ENCODE data around the gene YWHAG. TPM values are rescaled to one million over a fixed set of nuclear protein-coding genes. Genes with fewer than 3 reads are reported as not detected.
"Not testable (repeated sequence)": the region's sequence is repeated elsewhere in the genome, so short reads cannot be mapped to it uniquely, and the experiment has no call there.

Gene YWHAG
- polyA plus RNA-seq, 3 donors: 6.9 to 12.2 (median 9.3) TPM

GRCh38 chr7:76337147-76337546, 21.6 kb downstream of the YWHAG start:
- Mint-ChIP-seq H3K4me1 (peaks cover 60% of the 10 kb centered on the region), H3K36me3 (peaks cover 17 to 56% of the 10 kb centered on the region in 2 donors), H3K4me3 (no peak overlapping the region), H3K27me3 (ENCODE audit: low read depth in 3 of 3) (no peaks in the 10 kb centered on the region), H3K9me3 (no peaks in the 10 kb centered on the region), H3K27ac (peak overlapping the region in 5 of 7 donors; percentile 38 to 85 (median 50))
- H3K4me3 ChIP-seq (replicated peaks in 1 of 3; ENCODE audit: low read depth in 2 of 3, low read length in 3 of 3): no peak overlapping the region
- H3K4me2 ChIP-seq (replicated peaks; ENCODE audit: extremely low read depth, low read length, poor library complexity, severe bottlenecking): no peak overlapping the region
- no peaks in the 10 kb centered on the region for H3K27me3 ChIP-seq (ENCODE audit: control insufficient read depth in 2 of 2, insufficient read depth in 2 of 2, low read length in 2 of 2)
- H3K9ac ChIP-seq (ENCODE audit: insufficient read depth, low read length, poor library complexity, severe bottlenecking): no peak overlapping the region
- H3K36me3 ChIP-seq (replicated peaks in 1 of 2; ENCODE audit: control insufficient read depth in 1 of 2, insufficient read depth in 2 of 2, low read length in 2 of 2): peaks cover 3 to 51% of the 10 kb centered on the region in 2 donors
- H3K79me2 ChIP-seq (ENCODE audit: insufficient read depth, low read length): peaks cover 100% of the 10 kb centered on the region
- no peak overlapping the region for H2AFZ ChIP-seq (ENCODE audit: insufficient read depth, low read depth, low read length, poor library complexity, severe bottlenecking)
- no peak for DNase-seq
- peaks cover 100% of the 10 kb centered on the region for H4K20me1 ChIP-seq (ENCODE audit: insufficient read depth, low read length)
- WGBS (ENCODE audit: insufficient coverage): 100% methylated on average over 2 of the region's 6 CpGs
- no peaks in the 10 kb centered on the region for H3K9me3 ChIP-seq (replicated peaks in 1 of 2; ENCODE audit: control insufficient read depth in 1 of 2, insufficient read depth in 1 of 2, low read length in 2 of 2)
- no peak overlapping the region for H3K27ac ChIP-seq (ENCODE audit: low read depth in 1 of 2, low read length in 2 of 2)
- intact Hi-C loops (cut with micrococcal nuclease): no loop called here
- H3K4me1 ChIP-seq (ENCODE audit: control insufficient read depth in 1 of 2, insufficient read depth in 2 of 2, low read length in 2 of 2): peaks cover 26 to 32% of the 10 kb centered on the region in 2 donors
- TF ChIP-seq, protein P1, sequence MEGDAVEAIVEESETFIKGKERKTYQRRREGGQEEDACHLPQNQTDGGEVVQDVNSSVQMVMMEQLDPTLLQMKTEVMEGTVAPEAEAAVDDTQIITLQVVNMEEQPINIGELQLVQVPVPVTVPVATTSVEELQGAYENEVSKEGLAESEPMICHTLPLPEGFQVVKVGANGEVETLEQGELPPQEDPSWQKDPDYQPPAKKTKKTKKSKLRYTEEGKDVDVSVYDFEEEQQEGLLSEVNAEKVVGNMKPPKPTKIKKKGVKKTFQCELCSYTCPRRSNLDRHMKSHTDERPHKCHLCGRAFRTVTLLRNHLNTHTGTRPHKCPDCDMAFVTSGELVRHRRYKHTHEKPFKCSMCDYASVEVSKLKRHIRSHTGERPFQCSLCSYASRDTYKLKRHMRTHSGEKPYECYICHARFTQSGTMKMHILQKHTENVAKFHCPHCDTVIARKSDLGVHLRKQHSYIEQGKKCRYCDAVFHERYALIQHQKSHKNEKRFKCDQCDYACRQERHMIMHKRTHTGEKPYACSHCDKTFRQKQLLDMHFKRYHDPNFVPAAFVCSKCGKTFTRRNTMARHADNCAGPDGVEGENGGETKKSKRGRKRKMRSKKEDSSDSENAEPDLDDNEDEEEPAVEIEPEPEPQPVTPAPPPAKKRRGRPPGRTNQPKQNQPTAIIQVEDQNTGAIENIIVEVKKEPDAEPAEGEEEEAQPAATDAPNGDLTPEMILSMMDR (IDR thresholded peaks at IDR 0.05): no peak

- DNase-seq: no peak
- H3K4me1 ChIP-seq (ENCODE audit: control insufficient read depth in 1 of 2, insufficient read depth in 2 of 2, low read length in 2 of 2): peaks cover 29 to 34% of the 10 kb centered on the region in 2 donors
- H3K9ac ChIP-seq (ENCODE audit: insufficient read depth, low read length, poor library complexity, severe bottlenecking): no peak overlapping the region
- Mint-ChIP-seq H3K27ac (peak overlapping the region in 5 of 7 donors; percentile 19 to 65 (median 37)), H3K4me1 (peaks cover 61% of the 10 kb centered on the region), H3K4me3 (no peak overlapping the region), H3K36me3 (peaks cover 16 to 56% of the 10 kb centered on the region in 2 donors), H3K27me3 (ENCODE audit: low read depth in 3 of 3) (no peaks in the 10 kb centered on the region), H3K9me3 (no peaks in the 10 kb centered on the region)
- peaks cover 100% of the 10 kb centered on the region for H4K20me1 ChIP-seq (ENCODE audit: insufficient read depth, low read length)
- H3K79me2 ChIP-seq (ENCODE audit: insufficient read depth, low read length): peaks cover 100% of the 10 kb centered on the region
- TF ChIP-seq, protein P1 (IDR thresholded peaks at IDR 0.05): no peak
- no peak overlapping the region for H3K4me2 ChIP-seq (replicated peaks; ENCODE audit: extremely low read depth, low read length, poor library complexity, severe bottlenecking)
- intact Hi-C loops (cut with micrococcal nuclease): no loop called here
- H3K27me3 ChIP-seq (ENCODE audit: control insufficient read depth in 2 of 2, insufficient read depth in 2 of 2, low read length in 2 of 2): no peaks in the 10 kb centered on the region
- peaks cover 2 to 45% of the 10 kb centered on the region in 2 donors for H3K36me3 ChIP-seq (replicated peaks in 1 of 2; ENCODE audit: control insufficient read depth in 1 of 2, insufficient read depth in 2 of 2, low read length in 2 of 2)
- H3K9me3 ChIP-seq (replicated peaks in 1 of 2; ENCODE audit: control insufficient read depth in 1 of 2, insufficient read depth in 1 of 2, low read length in 2 of 2): no peaks in the 10 kb centered on the region
- peak overlapping the region in 1 of 2 donors; percentile 40 for H3K27ac ChIP-seq (ENCODE audit: low read depth in 1 of 2, low read length in 2 of 2)
- H2AFZ ChIP-seq (ENCODE audit: insufficient read depth, low read depth, low read length, poor library complexity, severe bottlenecking): no peak overlapping the region
- no peak overlapping the region for H3K4me3 ChIP-seq (replicated peaks in 1 of 3; ENCODE audit: low read depth in 2 of 3, low read length in 3 of 3)
Measured at GRCh38 chr7:76336094-76336493, 22.7 kb downstream of the YWHAG start.

DNA sequence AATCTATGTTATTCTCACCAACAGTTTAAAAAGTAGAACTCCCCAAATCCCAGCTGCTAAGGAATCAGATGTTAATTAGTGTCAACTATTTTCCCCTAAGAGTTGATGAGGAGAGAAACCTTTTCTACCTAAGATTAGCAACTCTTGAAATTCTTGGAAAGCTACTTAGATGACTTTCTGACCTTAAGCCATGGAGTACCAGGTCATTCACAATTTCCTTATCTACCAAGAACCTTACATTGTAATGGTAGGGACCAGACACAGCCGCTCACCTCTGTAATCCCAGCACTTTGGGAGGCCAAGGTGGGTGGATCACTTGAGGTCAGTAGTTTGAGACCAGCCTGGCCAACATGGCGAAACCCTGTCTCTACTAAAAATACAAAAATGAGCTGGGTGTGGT, 23.4 kb downstream of the YWHAG start:
- H3K36me3 ChIP-seq (replicated peaks in 1 of 2; ENCODE audit: control insufficient read depth in 1 of 2, insufficient read depth in 2 of 2, low read length in 2 of 2): peaks cover 2 to 40% of the 10 kb centered on the region in 2 donors
- peaks cover 100% of the 10 kb centered on the region for H3K79me2 ChIP-seq (ENCODE audit: insufficient read depth, low read length)
- H3K9me3 ChIP-seq (replicated peaks in 1 of 2; ENCODE audit: control insufficient read depth in 1 of 2, insufficient read depth in 1 of 2, low read length in 2 of 2); H3K9ac ChIP-seq (ENCODE audit: insufficient read depth, low read length, poor library complexity, severe bottlenecking); H3K4me3 ChIP-seq (replicated peaks in 1 of 3; ENCODE audit: low read depth in 2 of 3, low read length in 3 of 3); H3K27me3 Mint-ChIP-seq (ENCODE audit: low read depth in 3 of 3); DNase-seq; H2AFZ ChIP-seq (ENCODE audit: insufficient read depth, low read depth, low read length, poor library complexity, severe bottlenecking); H3K9me3 Mint-ChIP-seq; H3K4me3 Mint-ChIP-seq; intact Hi-C loops (cut with micrococcal nuclease); H3K27me3 ChIP-seq (ENCODE audit: control insufficient read depth in 2 of 2, insufficient read depth in 2 of 2, low read length in 2 of 2); H3K4me2 ChIP-seq (replicated peaks; ENCODE audit: extremely low read depth, low read length, poor library complexity, severe bottlenecking): not testable (repeated sequence)
- peak overlapping the region in 1 of 2 donors; percentile 40 for H3K27ac ChIP-seq (ENCODE audit: low read depth in 1 of 2, low read length in 2 of 2)
- H3K4me1 Mint-ChIP-seq: peaks cover 63% of the 10 kb centered on the region
- no CpG with 5 or more reads among the region's 2 CpGs for WGBS (ENCODE audit: insufficient coverage)
- peaks cover 100% of the 10 kb centered on the region for H4K20me1 ChIP-seq (ENCODE audit: insufficient read depth, low read length)
- peaks cover 29 to 34% of the 10 kb centered on the region in 2 donors for H3K4me1 ChIP-seq (ENCODE audit: control insufficient read depth in 1 of 2, insufficient read depth in 2 of 2, low read length in 2 of 2)
- H3K27ac Mint-ChIP-seq: peak overlapping the region in 2 of 7 donors; percentile 19 to 26
- H3K36me3 Mint-ChIP-seq: peaks cover 16 to 54% of the 10 kb centered on the region in 2 donors

Data from CD14-positive monocyte (primary cell).